H1 (cell line): ENCODE measurements around the gene DGKD. TPM values are rescaled to one million over a fixed set of nuclear protein-coding genes. Genes with fewer than 3 reads are reported as not detected.

ENCODE experiments used
- FOSL1 ChIP-seq: IDR thresholded peaks from 2 replicates; pipeline ENCODE4 v1.6.1; 2011; ENCODE audit warnings: mild to moderate bottlenecking, low read depth, low read length, moderate library complexity; ENCODE audit not compliant: insufficient read depth
- HDAC2 ChIP-seq, 2 experiments: fragments of 300-600 bp in 1 of 2; sonication (generic) in 1 of 2; IDR thresholded peaks; 2 replicates each; pipeline ENCODE4 v1.6.1; 2011 to 2012; ENCODE audit warnings: low read depth in 2 of 2, low read length in 2 of 2, mild to moderate bottlenecking in 2 of 2, moderate library complexity in 2 of 2, borderline replicate concordance in 1 of 2, inconsistent platforms in 1 of 2
- polyA plus RNA-seq, 7 experiments: library from polyadenylated mRNA; depleted of rRNA in 3 of 7; stranded (reverse) in 5 of 7; unstranded in 2 of 7; fragments of >200 nt in 5 of 7; fragments of 200-250 nt in 2 of 7; gene quantifications; 1 replicate in 5 of 7; 2 replicates in 1 of 7; 4 replicates in 1 of 7; pipeline versions ENCODE4 v1.2.1 to v1.2.3, GENCODE V29; 2011 to 2013; ENCODE audit warnings: missing spikeins in 2 of 7, mixed read lengths in 2 of 7
- total RNA-seq: library from RNA; stranded (reverse); fragmentation: NEBNext Ultra II Directional; extraction: Animal tissue kit (Norgen Biotek cat#: 25700); gene quantifications from 2 replicates; pipeline ENCODE4 v1.2.1, GENCODE V29; 2021

DGKD gene
- total and polyA plus RNA-seq, 2 of the 8 experiments (the other 6 are each of a cell fraction or from before 2014, with no cell fraction given) = 7.7 to 30.9 TPM

DNA sequence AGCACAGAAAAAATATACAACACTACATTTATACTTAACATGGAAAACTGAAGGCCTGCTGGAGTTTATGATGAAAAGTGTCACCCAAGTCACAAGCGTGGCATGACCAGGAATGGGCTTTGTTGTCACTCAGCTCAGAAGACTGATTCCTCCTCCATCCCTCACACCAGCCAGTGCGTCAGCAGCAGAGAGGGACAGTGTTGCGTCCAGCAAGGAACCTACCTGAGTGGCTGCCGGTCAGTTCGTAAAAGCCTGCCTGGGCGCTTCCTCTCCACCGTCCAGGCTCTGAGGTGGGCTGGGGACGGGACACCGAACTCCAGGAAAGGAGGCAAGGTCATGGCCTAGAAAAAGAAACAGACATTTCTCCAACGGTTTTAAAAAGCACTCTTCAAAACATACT, 134.8 kb downstream of the DGKD start (continued):
- TF ChIP-seq HDAC2 (IDR thresholded peaks at IDR 0.05; ENCODE audit: borderline replicate concordance in 1 of 2, low read depth in 2 of 2, low read length in 2 of 2) = no peak
- no peak for TF ChIP-seq FOSL1
